ENCODE data around the gene MINDY4B. TPM values are rescaled to one million over a fixed set of nuclear protein-coding genes. Genes with fewer than 3 reads are reported as not detected.

The MINDY4B gene
- total RNA-seq, 1 donor from 2014 or later: not detected

DNA sequence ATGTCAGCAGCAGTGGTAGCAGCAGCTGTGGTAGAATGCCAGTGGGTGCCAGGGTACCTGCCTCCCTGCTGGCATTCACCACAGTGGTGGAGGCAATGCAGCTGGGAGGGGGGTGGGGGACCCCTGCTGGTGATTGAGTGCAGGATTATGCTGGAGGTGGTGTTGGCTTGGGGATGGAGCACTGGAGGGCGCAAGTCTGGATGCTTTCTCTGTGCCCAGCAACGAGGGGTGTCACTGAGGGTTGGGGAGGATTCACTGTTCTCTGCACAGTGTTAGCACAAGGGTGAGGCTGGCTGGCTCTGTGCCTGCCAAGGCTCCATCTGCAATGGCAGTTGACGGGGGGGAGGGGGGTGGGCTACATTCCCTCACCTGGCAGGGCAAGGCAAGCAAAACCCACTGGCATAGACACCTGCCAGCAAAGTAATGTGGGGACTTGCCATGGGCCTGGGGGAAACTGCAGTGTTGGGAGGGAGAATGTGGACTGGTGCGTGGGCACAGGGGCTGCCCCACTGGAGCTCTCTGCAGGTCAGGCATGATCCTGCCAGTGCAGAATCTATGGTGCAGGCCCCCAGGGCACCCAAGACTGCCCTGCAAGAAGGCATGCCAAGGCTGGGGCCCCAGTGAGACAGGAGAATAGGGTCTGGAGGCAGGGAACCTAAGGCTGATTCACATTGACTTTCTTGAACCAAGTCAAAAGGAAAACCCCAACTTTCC is 64.3 kb downstream of the MINDY4B start:
- DNase-seq (no peak), ATAC-seq (no peak)
- intact Hi-C loops (cut with DNase I): no loop called here
- no peak overlapping the region for H3K27ac ChIP-seq
- H3K27me3 ChIP-seq (ENCODE audit: low read depth): no peaks in the 10 kb centered on the region
- no peaks in the 10 kb centered on the region for H3K9me3 ChIP-seq
- no peaks in the 10 kb centered on the region for H3K4me1 ChIP-seq
- TF ChIP-seq, protein P1, sequence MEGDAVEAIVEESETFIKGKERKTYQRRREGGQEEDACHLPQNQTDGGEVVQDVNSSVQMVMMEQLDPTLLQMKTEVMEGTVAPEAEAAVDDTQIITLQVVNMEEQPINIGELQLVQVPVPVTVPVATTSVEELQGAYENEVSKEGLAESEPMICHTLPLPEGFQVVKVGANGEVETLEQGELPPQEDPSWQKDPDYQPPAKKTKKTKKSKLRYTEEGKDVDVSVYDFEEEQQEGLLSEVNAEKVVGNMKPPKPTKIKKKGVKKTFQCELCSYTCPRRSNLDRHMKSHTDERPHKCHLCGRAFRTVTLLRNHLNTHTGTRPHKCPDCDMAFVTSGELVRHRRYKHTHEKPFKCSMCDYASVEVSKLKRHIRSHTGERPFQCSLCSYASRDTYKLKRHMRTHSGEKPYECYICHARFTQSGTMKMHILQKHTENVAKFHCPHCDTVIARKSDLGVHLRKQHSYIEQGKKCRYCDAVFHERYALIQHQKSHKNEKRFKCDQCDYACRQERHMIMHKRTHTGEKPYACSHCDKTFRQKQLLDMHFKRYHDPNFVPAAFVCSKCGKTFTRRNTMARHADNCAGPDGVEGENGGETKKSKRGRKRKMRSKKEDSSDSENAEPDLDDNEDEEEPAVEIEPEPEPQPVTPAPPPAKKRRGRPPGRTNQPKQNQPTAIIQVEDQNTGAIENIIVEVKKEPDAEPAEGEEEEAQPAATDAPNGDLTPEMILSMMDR (IDR thresholded peaks at IDR 0.05): no peak
- H3K36me3 ChIP-seq: no peaks in the 10 kb centered on the region
- H3K4me3 ChIP-seq: no peak overlapping the region

- H3K9me3 ChIP-seq: no peaks in the 10 kb centered on the region
- ATAC-seq (no peak), DNase-seq (no peak)
- H3K4me3 ChIP-seq: no peak overlapping the region
- intact Hi-C loops (cut with DNase I): no loop called here
- no peaks in the 10 kb centered on the region for H3K4me1 ChIP-seq
- H3K27me3 ChIP-seq (ENCODE audit: low read depth): no peaks in the 10 kb centered on the region
- H3K27ac ChIP-seq: no peak overlapping the region
- H3K36me3 ChIP-seq: no peaks in the 10 kb centered on the region
- TF ChIP-seq, protein P1 (IDR thresholded peaks at IDR 0.05): no peak
These were observed 74.5 kb downstream of the MINDY4B start for GRCh38 chr3:150830745-150831144.

- no peak for ATAC-seq
- Histone ChIP-seq H3K4me3 (no peak overlapping the region), H3K9me3 (no peaks in the 10 kb centered on the region), H3K27me3 (ENCODE audit: low read depth) (peaks cover 4% of the 10 kb centered on the region), H3K36me3 (no peaks in the 10 kb centered on the region), H3K27ac (no peak overlapping the region), H3K4me1 (no peaks in the 10 kb centered on the region)
- TF ChIP-seq, protein P1 (IDR thresholded peaks at IDR 0.05): no peak
- intact Hi-C loops (cut with DNase I): no loop called here
- no peak for DNase-seq
These were observed 75.1 kb downstream of the MINDY4B start for GRCh38 chr3:150830094-150830681.

DNA sequence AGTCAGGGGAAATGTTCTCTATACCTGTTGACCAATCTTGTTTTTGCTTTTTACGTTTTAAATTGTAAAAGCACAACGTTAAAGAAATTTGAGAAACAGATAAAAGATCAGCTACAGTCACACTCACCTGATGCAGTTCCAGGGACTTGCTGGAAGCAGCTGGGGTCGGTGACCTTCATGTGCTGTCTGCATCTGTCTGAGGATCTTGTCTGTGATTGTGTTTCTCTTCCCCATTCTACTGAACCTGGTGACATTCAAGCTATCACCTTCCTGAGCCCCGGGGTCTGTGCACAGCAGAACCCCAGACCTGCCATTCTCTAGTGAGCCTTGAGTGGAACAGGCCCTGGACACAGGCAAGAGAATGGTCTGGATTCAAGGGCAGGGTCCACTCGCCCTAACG is 75.8 kb downstream of the MINDY4B start:
- no peaks in the 10 kb centered on the region for H3K4me1 ChIP-seq
- DNase-seq: no peak
- no peaks in the 10 kb centered on the region for H3K9me3 ChIP-seq
- TF ChIP-seq, protein P1 (IDR thresholded peaks at IDR 0.05): no peak
- intact Hi-C loops (cut with DNase I): no loop called here
- ATAC-seq: no peak
- no peak overlapping the region for H3K27ac ChIP-seq
- no peak overlapping the region for H3K4me3 ChIP-seq
- H3K27me3 ChIP-seq (ENCODE audit: low read depth): peaks cover 5% of the 10 kb centered on the region
- no peaks in the 10 kb centered on the region for H3K36me3 ChIP-seq

DNA sequence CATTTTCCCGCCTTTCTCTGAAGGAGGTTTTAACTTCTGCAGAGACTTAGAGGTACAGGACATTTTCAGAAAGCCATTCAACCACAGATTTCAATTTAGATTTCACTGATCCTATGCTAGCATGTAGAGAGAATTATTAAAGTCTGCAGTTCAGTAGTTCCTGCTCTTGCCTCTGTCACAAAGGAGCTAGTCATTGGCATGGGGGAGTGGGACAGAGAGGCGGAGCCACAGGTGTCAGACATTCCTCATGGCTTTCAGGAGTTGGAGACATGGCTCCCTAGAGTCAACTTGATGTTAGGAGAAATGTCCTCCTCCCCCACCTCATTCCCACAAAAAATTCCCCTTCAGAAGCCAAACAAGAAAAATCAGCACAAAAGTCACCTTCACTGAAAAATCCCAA is 76.2 kb downstream of the MINDY4B start:
- Histone ChIP-seq H3K9me3 (no peaks in the 10 kb centered on the region), H3K36me3 (no peaks in the 10 kb centered on the region), H3K4me1 (no peaks in the 10 kb centered on the region), H3K27me3 (ENCODE audit: low read depth) (peaks cover 5% of the 10 kb centered on the region), H3K4me3 (no peak overlapping the region), H3K27ac (no peak overlapping the region)
- no peak for ATAC-seq
- TF ChIP-seq, protein P1 (IDR thresholded peaks at IDR 0.05): no peak
- intact Hi-C loops (cut with DNase I): no loop called here
- no peak for DNase-seq

Data from lower lobe of right lung (tissue), 2 donors.